Measurements from ENCODE around the gene SYNPR. TPM values are rescaled to one million over a fixed set of nuclear protein-coding genes. Genes with fewer than 3 reads are reported as not detected.
A peak's percentile ranks its signal among the peaks of the same experiment; 100 is the strongest.

SYNPR gene
- total RNA-seq, 1 donor: not detected

GRCh38 chr3:63264716-63265115 lies 13.4 kb upstream of the SYNPR start:
- no peaks in the 10 kb centered on the region for H3K79me2 ChIP-seq (ENCODE audit: insufficient read depth, low read length)
- DNase-seq (ENCODE audit: insufficient read length, low spot score, missing footprints): no peak
- no peaks in the 10 kb centered on the region for H4K20me1 ChIP-seq (ENCODE audit: insufficient read depth, low read length)
- TF ChIP-seq CTCF (IDR thresholded peaks at IDR 0.05; ENCODE audit: extremely low read depth, low read depth, low read length): no peak
- no peaks in the 10 kb centered on the region for H3K4me1 ChIP-seq (ENCODE audit: insufficient read depth, low read length)
- H2AFZ ChIP-seq (ENCODE audit: low read length): no peak overlapping the region
- no peak overlapping the region for H3K4me2 ChIP-seq (ENCODE audit: insufficient read depth, low read length)
- no peaks in the 10 kb centered on the region for H3K36me3 ChIP-seq (ENCODE audit: insufficient read depth, low read length)
- no peaks in the 10 kb centered on the region for H3K27me3 ChIP-seq (ENCODE audit: insufficient read depth, low read length)
- H3K9me3 ChIP-seq (ENCODE audit: low read depth, low read length): no peaks in the 10 kb centered on the region
- no peak overlapping the region for H3K4me3 ChIP-seq (ENCODE audit: insufficient read depth, low read length)
- H3K27ac ChIP-seq (ENCODE audit: low read depth, low read length): no peak overlapping the region

- no peak for TF ChIP-seq CTCF (IDR thresholded peaks at IDR 0.05; ENCODE audit: extremely low read depth, low read depth, low read length)
- H3K4me1 ChIP-seq (ENCODE audit: insufficient read depth, low read length): no peaks in the 10 kb centered on the region
Observed at GRCh38 chr3:63274359-63274758, 3.7 kb upstream of the SYNPR start.

GRCh38 chr3:63279005-63279841 lies 1.1 kb downstream of the SYNPR start:
- H4K20me1 ChIP-seq (ENCODE audit: insufficient read depth, low read length): no peaks in the 10 kb centered on the region
- no peaks in the 10 kb centered on the region for H3K4me1 ChIP-seq (ENCODE audit: insufficient read depth, low read length)
- H3K4me2 ChIP-seq (ENCODE audit: insufficient read depth, low read length): no peak overlapping the region
- no peak for TF ChIP-seq CTCF (IDR thresholded peaks at IDR 0.05; ENCODE audit: extremely low read depth, low read depth, low read length)
- H2AFZ ChIP-seq (ENCODE audit: low read length): no peak overlapping the region
- DNase-seq (ENCODE audit: insufficient read length, low spot score, missing footprints): peak; percentile 29
- peaks cover 17% of the 10 kb centered on the region for H3K27me3 ChIP-seq (ENCODE audit: insufficient read depth, low read length)
- no peaks in the 10 kb centered on the region for H3K79me2 ChIP-seq (ENCODE audit: insufficient read depth, low read length)
- no peak overlapping the region for H3K27ac ChIP-seq (ENCODE audit: low read depth, low read length)
- H3K36me3 ChIP-seq (ENCODE audit: insufficient read depth, low read length): no peaks in the 10 kb centered on the region
- no peaks in the 10 kb centered on the region for H3K9me3 ChIP-seq (ENCODE audit: low read depth, low read length)
- H3K4me3 ChIP-seq (ENCODE audit: insufficient read depth, low read length): no peak overlapping the region

More at GRCh38 chr3:63274359-63274758, 3.7 kb upstream of the SYNPR start:
- peaks cover 12% of the 10 kb centered on the region for H3K27me3 ChIP-seq (ENCODE audit: insufficient read depth, low read length)
- no peaks in the 10 kb centered on the region for H3K36me3 ChIP-seq (ENCODE audit: insufficient read depth, low read length)
- no peaks in the 10 kb centered on the region for H3K9me3 ChIP-seq (ENCODE audit: low read depth, low read length)
- DNase-seq (ENCODE audit: insufficient read length, low spot score, missing footprints): no peak
- H4K20me1 ChIP-seq (ENCODE audit: insufficient read depth, low read length): no peaks in the 10 kb centered on the region
- no peak overlapping the region for H3K4me3 ChIP-seq (ENCODE audit: insufficient read depth, low read length)
- H3K79me2 ChIP-seq (ENCODE audit: insufficient read depth, low read length): no peaks in the 10 kb centered on the region
- H2AFZ ChIP-seq (ENCODE audit: low read length): no peak overlapping the region
- H3K4me2 ChIP-seq (ENCODE audit: insufficient read depth, low read length): no peak overlapping the region
- no peak overlapping the region for H3K27ac ChIP-seq (ENCODE audit: low read depth, low read length)

- Histone ChIP-seq H3K27ac (ENCODE audit: low read depth, low read length) (no peak overlapping the region), H3K27me3 (ENCODE audit: insufficient read depth, low read length) (no peaks in the 10 kb centered on the region), H3K36me3 (ENCODE audit: insufficient read depth, low read length) (no peaks in the 10 kb centered on the region), H3K79me2 (ENCODE audit: insufficient read depth, low read length) (no peaks in the 10 kb centered on the region), H4K20me1 (ENCODE audit: insufficient read depth, low read length) (no peaks in the 10 kb centered on the region), H3K4me3 (ENCODE audit: insufficient read depth, low read length) (no peak overlapping the region), H2AFZ (ENCODE audit: low read length) (no peak overlapping the region), H3K4me2 (ENCODE audit: insufficient read depth, low read length) (no peak overlapping the region), H3K4me1 (ENCODE audit: insufficient read depth, low read length) (no peaks in the 10 kb centered on the region), H3K9me3 (ENCODE audit: low read depth, low read length) (no peaks in the 10 kb centered on the region)
- DNase-seq (ENCODE audit: insufficient read length, low spot score, missing footprints): no peak
- TF ChIP-seq CTCF (IDR thresholded peaks at IDR 0.05; ENCODE audit: extremely low read depth, low read depth, low read length): no peak
Observed at GRCh38 chr3:63287610-63288009, 9.5 kb downstream of the SYNPR start.
